ENCODE measurements around the gene WIPF3. TPM values are rescaled to one million over a fixed set of nuclear protein-coding genes. Genes with fewer than 3 reads are reported as not detected.

WIPF3 gene
- total RNA-seq, 6 experiments from 2014 or later = not detected

DNA sequence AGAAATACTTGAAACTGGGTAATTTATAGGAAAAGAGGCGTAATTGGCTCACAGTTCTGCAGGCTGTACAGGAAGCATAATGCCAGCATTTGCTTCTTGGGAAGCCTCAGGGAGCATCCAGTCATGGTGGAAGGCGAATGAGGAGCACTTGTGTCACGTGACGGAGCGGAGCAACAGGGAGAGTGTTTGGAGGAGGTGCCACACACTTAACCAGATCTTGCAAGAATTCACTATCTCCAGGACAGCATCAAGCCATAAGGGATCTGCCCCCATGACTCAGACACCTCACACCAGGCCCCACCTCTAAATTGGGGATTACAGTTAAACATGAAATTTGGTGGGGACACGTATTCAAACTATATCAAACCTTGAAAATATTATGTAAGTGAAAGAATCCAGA is 89.3 kb downstream of the WIPF3 start:
- no peak for DNase-seq
- Mint-ChIP-seq H3K9me3 (no peaks in the 10 kb centered on the region), H3K4me3 (no peak overlapping the region), H3K27ac (no peak overlapping the region), H3K4me1 (ENCODE audit: low read depth) (no peaks in the 10 kb centered on the region; the same call in 1 of the 2 replicates), H3K27me3 (ENCODE audit: insufficient read depth) (peaks cover 7% of the 10 kb centered on the region), H3K36me3 (ENCODE audit: low read depth) (no peaks in the 10 kb centered on the region)
- TF ChIP-seq, protein P1, sequence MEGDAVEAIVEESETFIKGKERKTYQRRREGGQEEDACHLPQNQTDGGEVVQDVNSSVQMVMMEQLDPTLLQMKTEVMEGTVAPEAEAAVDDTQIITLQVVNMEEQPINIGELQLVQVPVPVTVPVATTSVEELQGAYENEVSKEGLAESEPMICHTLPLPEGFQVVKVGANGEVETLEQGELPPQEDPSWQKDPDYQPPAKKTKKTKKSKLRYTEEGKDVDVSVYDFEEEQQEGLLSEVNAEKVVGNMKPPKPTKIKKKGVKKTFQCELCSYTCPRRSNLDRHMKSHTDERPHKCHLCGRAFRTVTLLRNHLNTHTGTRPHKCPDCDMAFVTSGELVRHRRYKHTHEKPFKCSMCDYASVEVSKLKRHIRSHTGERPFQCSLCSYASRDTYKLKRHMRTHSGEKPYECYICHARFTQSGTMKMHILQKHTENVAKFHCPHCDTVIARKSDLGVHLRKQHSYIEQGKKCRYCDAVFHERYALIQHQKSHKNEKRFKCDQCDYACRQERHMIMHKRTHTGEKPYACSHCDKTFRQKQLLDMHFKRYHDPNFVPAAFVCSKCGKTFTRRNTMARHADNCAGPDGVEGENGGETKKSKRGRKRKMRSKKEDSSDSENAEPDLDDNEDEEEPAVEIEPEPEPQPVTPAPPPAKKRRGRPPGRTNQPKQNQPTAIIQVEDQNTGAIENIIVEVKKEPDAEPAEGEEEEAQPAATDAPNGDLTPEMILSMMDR (IDR thresholded peaks at IDR 0.05) = no peak

DNA sequence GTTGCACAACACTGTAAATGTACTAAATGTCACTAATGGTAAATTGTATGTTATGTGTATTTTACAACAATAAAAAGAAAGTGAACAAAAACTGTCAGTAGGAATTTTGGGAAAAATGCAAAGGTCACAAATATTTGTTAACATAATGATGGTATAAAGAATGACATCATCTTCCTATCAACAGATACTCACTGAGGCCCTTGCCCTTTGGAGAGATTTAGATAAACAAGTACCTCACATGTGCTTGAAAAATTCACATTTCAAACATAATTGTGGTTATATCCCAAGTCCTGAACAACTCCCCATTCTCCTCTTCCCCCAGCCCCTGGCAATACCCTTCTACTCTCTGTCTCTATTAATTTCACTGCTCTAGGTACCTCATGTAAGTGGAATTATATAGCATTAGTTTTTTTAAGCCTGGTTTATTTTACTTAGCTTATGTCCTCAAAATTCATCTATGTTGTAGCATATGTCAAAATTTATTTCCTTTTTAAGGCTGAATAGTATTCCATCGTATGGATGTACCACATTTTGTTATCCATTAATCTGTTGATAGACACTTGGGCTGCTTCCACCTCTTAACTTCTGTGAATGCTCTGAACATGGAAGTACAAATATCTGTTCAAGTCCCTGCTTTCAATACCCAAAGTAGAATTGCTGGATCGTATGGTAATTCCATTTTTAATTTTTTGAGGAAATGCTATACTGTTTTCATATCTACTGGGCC is 90.5 kb downstream of the WIPF3 start:
- H3K4me1 Mint-ChIP-seq (ENCODE audit: low read depth) = no peaks in the 10 kb centered on the region; the same call in 1 of the 2 replicates
- TF ChIP-seq, protein P1 (IDR thresholded peaks at IDR 0.05) = no peak
- no peak overlapping the region for H3K27ac Mint-ChIP-seq
- H3K9me3 Mint-ChIP-seq = no peaks in the 10 kb centered on the region
- peaks cover 7% of the 10 kb centered on the region for H3K27me3 Mint-ChIP-seq (ENCODE audit: insufficient read depth)
- H3K4me3 Mint-ChIP-seq = no peak overlapping the region
- H3K36me3 Mint-ChIP-seq (ENCODE audit: low read depth) = no peaks in the 10 kb centered on the region
- DNase-seq = no peak

GRCh38 chr7:29898301-29898700 is 92.0 kb downstream of the WIPF3 start:
- H3K4me3 Mint-ChIP-seq = no peak overlapping the region
- no peaks in the 10 kb centered on the region for H3K9me3 Mint-ChIP-seq
- peaks cover 7% of the 10 kb centered on the region for H3K27me3 Mint-ChIP-seq (ENCODE audit: insufficient read depth)
- TF ChIP-seq, protein P1 (IDR thresholded peaks at IDR 0.05) = no peak
- no peak for DNase-seq
- H3K36me3 Mint-ChIP-seq (ENCODE audit: low read depth) = no peaks in the 10 kb centered on the region
- no peak overlapping the region for H3K27ac Mint-ChIP-seq
- H3K4me1 Mint-ChIP-seq (ENCODE audit: low read depth) = no peaks in the 10 kb centered on the region; the same call in 1 of the 2 replicates

GRCh38 chr7:29900745-29901144 is 94.4 kb downstream of the WIPF3 start:
- Mint-ChIP-seq H3K4me1 (ENCODE audit: low read depth) (no peaks in the 10 kb centered on the region; the same call in 1 of the 2 replicates), H3K4me3 (no peak overlapping the region), H3K36me3 (ENCODE audit: low read depth) (peaks cover 1% of the 10 kb centered on the region), H3K9me3 (peaks cover 1% of the 10 kb centered on the region; the same call in 1 of the 2 replicates), H3K27me3 (ENCODE audit: insufficient read depth) (peaks cover 4% of the 10 kb centered on the region), H3K27ac (no peak overlapping the region)
- TF ChIP-seq, protein P1 (IDR thresholded peaks at IDR 0.05) = no peak
- DNase-seq = no peak

GRCh38 chr7:29906200-29907022 is 100.1 kb downstream of the WIPF3 start:
- Mint-ChIP-seq H3K27me3 (ENCODE audit: insufficient read depth) (no peaks in the 10 kb centered on the region), H3K27ac (no peak overlapping the region), H3K36me3 (ENCODE audit: low read depth) (peaks cover 20% of the 10 kb centered on the region), H3K4me1 (ENCODE audit: low read depth) (no peaks in the 10 kb centered on the region), H3K9me3 (peaks cover 24% of the 10 kb centered on the region), H3K4me3 (no peak overlapping the region)
- TF ChIP-seq, protein P1 (IDR thresholded peaks at IDR 0.05) = no peak
- DNase-seq = no peak

Data from HFFc6 (cell line).